Natural killer cell treated with Interleukin-12 subunit alpha and Interleukin-12 subunit beta and Interleukin-15 and Interleukin-18, amount 100 ng/mL, for 72 hours (primary cell): Measurements from ENCODE around the gene TRIM44. TPM values are rescaled to one million over a fixed set of nuclear protein-coding genes. Genes with fewer than 3 reads are reported as not detected.

ENCODE experiments used
- ATAC-seq, 2 donors: fragments of 150-1000 bp; cut with Tn5 transposase in 1 of 2; sonication (Bioruptor Pico), chemical (Tn5 transposase) in 1 of 2; 2 replicates each; pipeline ENCODE4 v1.10.0; 2021
- DNase-seq: peaks from one replicate; pipeline ENCODE4 v3.0.0; 2022; ENCODE audit warnings: low spot score
- H3K27ac Mint-ChIP-seq, 2 donors: 1 replicate in 1 of 2; 2 replicates in 1 of 2; pipeline ENCODE4 v1.8.0; 2022; ENCODE audit warnings: mixed read lengths in 2 of 2, mild to moderate bottlenecking in 1 of 2, moderate library complexity in 1 of 2
- H3K27me3 Mint-ChIP-seq, 2 donors: 1 replicate in 1 of 2; 2 replicates in 1 of 2; pipeline ENCODE4 v1.8.0; 2022; ENCODE audit warnings: mixed read lengths in 2 of 2
- H3K36me3 Mint-ChIP-seq: one replicate; pipeline ENCODE4 v1.8.0; 2022; ENCODE audit warnings: mixed read lengths
- H3K4me1 Mint-ChIP-seq, 2 donors: 1 replicate in 1 of 2; 2 replicates in 1 of 2; pipeline ENCODE4 v1.8.0; 2022; ENCODE audit warnings: low read depth in 2 of 2, mixed read lengths in 2 of 2, mild to moderate bottlenecking in 1 of 2
- H3K4me3 Mint-ChIP-seq: one replicate; pipeline ENCODE4 v1.8.0; 2022; ENCODE audit warnings: mixed read lengths
- H3K9me3 Mint-ChIP-seq: 2 replicates; pipeline ENCODE4 v1.8.0; 2022; ENCODE audit warnings: mixed read lengths
- total RNA-seq, 2 donors: library from RNA; stranded (reverse); gene quantifications; one replicate each; pipeline ENCODE4 v1.2.3, GENCODE V29; 2022

Gene TRIM44
- total RNA-seq, 2 donors from 2014 or later: 38.1 to 40.6 TPM

- no peaks in the 10 kb centered on the region for H3K9me3 Mint-ChIP-seq
- peaks cover 48 to 50% of the 10 kb centered on the region in 2 donors for H3K4me1 Mint-ChIP-seq
- H3K27me3 Mint-ChIP-seq: no peaks in the 10 kb centered on the region
- no peak overlapping the region for H3K4me3 Mint-ChIP-seq
- H3K36me3 Mint-ChIP-seq: peaks cover 17% of the 10 kb centered on the region
- no peak for DNase-seq
- H3K27ac Mint-ChIP-seq: no peak overlapping the region
- ATAC-seq: no peak
Observed at GRCh38 chr11:35671396-35672127, 9.0 kb downstream of the TRIM44 start.

- no peak for ATAC-seq
- Mint-ChIP-seq H3K27ac (no peak overlapping the region), H3K9me3 (no peaks in the 10 kb centered on the region), H3K4me1 (peaks cover 53 to 55% of the 10 kb centered on the region in 2 donors), H3K4me3 (no peak overlapping the region), H3K36me3 (peaks cover 16% of the 10 kb centered on the region), H3K27me3 (no peaks in the 10 kb centered on the region)
- no peak for DNase-seq
Observed at GRCh38 chr11:35672608-35673007, 10.0 kb downstream of the TRIM44 start.

- no peak for ATAC-seq
- Mint-ChIP-seq H3K4me1 (peaks cover 48 to 49% of the 10 kb centered on the region in 2 donors), H3K36me3 (no peaks in the 10 kb centered on the region), H3K9me3 (no peaks in the 10 kb centered on the region), H3K27me3 (no peaks in the 10 kb centered on the region), H3K27ac (no peak overlapping the region), H3K4me3 (no peak overlapping the region)
- DNase-seq: no peak
Observed at GRCh38 chr11:35675901-35676610, 13.5 kb downstream of the TRIM44 start.

GRCh38 chr11:35676611-35676965, 14.0 kb downstream of the TRIM44 start:
- Mint-ChIP-seq H3K36me3 (no peaks in the 10 kb centered on the region), H3K27me3 (no peaks in the 10 kb centered on the region), H3K4me1 (peaks cover 48 to 51% of the 10 kb centered on the region in 2 donors), H3K4me3 (no peak overlapping the region), H3K27ac (no peak overlapping the region), H3K9me3 (no peaks in the 10 kb centered on the region)
- no peak for DNase-seq
- no peak for ATAC-seq

- Mint-ChIP-seq H3K36me3 (no peaks in the 10 kb centered on the region), H3K9me3 (no peaks in the 10 kb centered on the region), H3K27me3 (no peaks in the 10 kb centered on the region), H3K4me3 (no peak overlapping the region), H3K27ac (no peak overlapping the region), H3K4me1 (peaks cover 51 to 54% of the 10 kb centered on the region in 2 donors)
- ATAC-seq (no peak), DNase-seq (no peak)
Observed at GRCh38 chr11:35677904-35678303, 15.3 kb downstream of the TRIM44 start.

GRCh38 chr11:35678471-35678870, 15.9 kb downstream of the TRIM44 start:
- no peak for DNase-seq
- no peak for ATAC-seq
- Mint-ChIP-seq H3K9me3 (no peaks in the 10 kb centered on the region), H3K4me3 (no peak overlapping the region), H3K4me1 (peaks cover 52 to 54% of the 10 kb centered on the region in 2 donors), H3K36me3 (no peaks in the 10 kb centered on the region), H3K27me3 (no peaks in the 10 kb centered on the region), H3K27ac (no peak overlapping the region)

- DNase-seq (no peak), ATAC-seq (no peak)
- Mint-ChIP-seq H3K9me3 (no peaks in the 10 kb centered on the region), H3K36me3 (no peaks in the 10 kb centered on the region), H3K4me1 (peaks cover 51 to 53% of the 10 kb centered on the region in 2 donors), H3K4me3 (no peak overlapping the region), H3K27me3 (no peaks in the 10 kb centered on the region), H3K27ac (no peak overlapping the region)
Observed at GRCh38 chr11:35678975-35679374, 16.4 kb downstream of the TRIM44 start.

GRCh38 chr11:35680506-35680905, 17.9 kb downstream of the TRIM44 start:
- Mint-ChIP-seq H3K4me1 (peaks cover 50 to 54% of the 10 kb centered on the region in 2 donors), H3K36me3 (no peaks in the 10 kb centered on the region), H3K9me3 (no peaks in the 10 kb centered on the region), H3K27ac (no peak overlapping the region), H3K4me3 (no peak overlapping the region), H3K27me3 (no peaks in the 10 kb centered on the region)
- ATAC-seq (no peak), DNase-seq (no peak)

GRCh38 chr11:35681163-35681767, 18.7 kb downstream of the TRIM44 start:
- H3K27me3 Mint-ChIP-seq: no peaks in the 10 kb centered on the region
- H3K4me1 Mint-ChIP-seq: peaks cover 45 to 47% of the 10 kb centered on the region in 2 donors
- DNase-seq (no peak), ATAC-seq (no peak)
- no peak overlapping the region for H3K4me3 Mint-ChIP-seq
- H3K36me3 Mint-ChIP-seq: no peaks in the 10 kb centered on the region
- H3K27ac Mint-ChIP-seq: peak overlapping the region in 1 of 2 donors; percentile 60
- H3K9me3 Mint-ChIP-seq: no peaks in the 10 kb centered on the region

GRCh38 chr11:35682230-35683173, 19.9 kb downstream of the TRIM44 start:
- no peaks in the 10 kb centered on the region for H3K36me3 Mint-ChIP-seq
- no peaks in the 10 kb centered on the region for H3K9me3 Mint-ChIP-seq
- H3K4me1 Mint-ChIP-seq: peaks cover 38 to 46% of the 10 kb centered on the region in 2 donors
- H3K27ac Mint-ChIP-seq: peak overlapping the region in 1 of 2 donors; percentile 73
- no peaks in the 10 kb centered on the region for H3K27me3 Mint-ChIP-seq
- H3K4me3 Mint-ChIP-seq: no peak overlapping the region
- ATAC-seq: no peak
- no peak for DNase-seq

- H3K4me1 Mint-ChIP-seq: peaks cover 34 to 49% of the 10 kb centered on the region in 2 donors
- no peaks in the 10 kb centered on the region for H3K36me3 Mint-ChIP-seq
- no peaks in the 10 kb centered on the region for H3K27me3 Mint-ChIP-seq
- H3K27ac Mint-ChIP-seq: no peak overlapping the region
- peak; percentile 70 to 78 for ATAC-seq
- DNase-seq: no peak
- H3K4me3 Mint-ChIP-seq: no peak overlapping the region
- no peaks in the 10 kb centered on the region for H3K9me3 Mint-ChIP-seq
Observed at GRCh38 chr11:35683728-35684339, 21.3 kb downstream of the TRIM44 start.

- H3K4me3 Mint-ChIP-seq: no peak overlapping the region
- H3K36me3 Mint-ChIP-seq: no peaks in the 10 kb centered on the region
- H3K4me1 Mint-ChIP-seq: peaks cover 21 to 44% of the 10 kb centered on the region in 2 donors
- ATAC-seq (no peak), DNase-seq (no peak)
- H3K27me3 Mint-ChIP-seq: no peaks in the 10 kb centered on the region
- H3K27ac Mint-ChIP-seq: no peak overlapping the region
- no peaks in the 10 kb centered on the region for H3K9me3 Mint-ChIP-seq
Observed at GRCh38 chr11:35688023-35688422, 25.4 kb downstream of the TRIM44 start.
